Measurements from ENCODE around the gene CD7. TPM values are rescaled to one million over a fixed set of nuclear protein-coding genes. Genes with fewer than 3 reads are reported as not detected.

The CD7 gene
- total RNA-seq, 1 donor from 2014 or later, result 0.46 TPM

DNA sequence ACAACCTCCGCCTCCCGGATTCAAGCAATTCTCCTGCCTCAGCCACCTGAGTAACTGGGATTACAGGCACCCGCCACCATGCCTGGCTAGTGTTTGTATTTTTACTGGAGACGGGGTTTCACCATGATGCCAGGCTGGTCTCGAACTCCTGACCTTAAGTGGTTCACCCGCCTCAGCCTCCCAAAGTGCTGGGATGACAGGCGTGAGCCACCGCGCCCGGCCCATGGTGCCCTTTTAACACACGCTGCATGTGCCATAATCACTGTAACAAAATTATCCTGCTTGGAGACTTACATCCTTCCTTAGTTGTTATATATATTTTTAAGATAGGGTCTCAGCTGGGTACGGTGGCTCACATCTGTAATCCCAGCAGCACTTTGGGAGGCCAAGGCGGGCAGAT lies 5.4 kb downstream of the CD7 start:
- TF ChIP-seq, protein P1, sequence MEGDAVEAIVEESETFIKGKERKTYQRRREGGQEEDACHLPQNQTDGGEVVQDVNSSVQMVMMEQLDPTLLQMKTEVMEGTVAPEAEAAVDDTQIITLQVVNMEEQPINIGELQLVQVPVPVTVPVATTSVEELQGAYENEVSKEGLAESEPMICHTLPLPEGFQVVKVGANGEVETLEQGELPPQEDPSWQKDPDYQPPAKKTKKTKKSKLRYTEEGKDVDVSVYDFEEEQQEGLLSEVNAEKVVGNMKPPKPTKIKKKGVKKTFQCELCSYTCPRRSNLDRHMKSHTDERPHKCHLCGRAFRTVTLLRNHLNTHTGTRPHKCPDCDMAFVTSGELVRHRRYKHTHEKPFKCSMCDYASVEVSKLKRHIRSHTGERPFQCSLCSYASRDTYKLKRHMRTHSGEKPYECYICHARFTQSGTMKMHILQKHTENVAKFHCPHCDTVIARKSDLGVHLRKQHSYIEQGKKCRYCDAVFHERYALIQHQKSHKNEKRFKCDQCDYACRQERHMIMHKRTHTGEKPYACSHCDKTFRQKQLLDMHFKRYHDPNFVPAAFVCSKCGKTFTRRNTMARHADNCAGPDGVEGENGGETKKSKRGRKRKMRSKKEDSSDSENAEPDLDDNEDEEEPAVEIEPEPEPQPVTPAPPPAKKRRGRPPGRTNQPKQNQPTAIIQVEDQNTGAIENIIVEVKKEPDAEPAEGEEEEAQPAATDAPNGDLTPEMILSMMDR (IDR thresholded peaks at IDR 0.05; ENCODE audit: unreplicated experiment), result no peak
- Mint-ChIP-seq H3K27me3 (peaks cover 19% of the 10 kb centered on the region), H3K9me3 (ENCODE audit: low read depth) (no peaks in the 10 kb centered on the region), H3K27ac (no peak overlapping the region), H3K4me3 (ENCODE audit: low read depth) (no peak overlapping the region), H3K4me1 (ENCODE audit: low read depth) (peaks cover 7% of the 10 kb centered on the region), H3K36me3 (ENCODE audit: insufficient read depth) (no peaks in the 10 kb centered on the region)
- no peak for DNase-seq (ENCODE audit: low spot score, unreplicated experiment)

DNA sequence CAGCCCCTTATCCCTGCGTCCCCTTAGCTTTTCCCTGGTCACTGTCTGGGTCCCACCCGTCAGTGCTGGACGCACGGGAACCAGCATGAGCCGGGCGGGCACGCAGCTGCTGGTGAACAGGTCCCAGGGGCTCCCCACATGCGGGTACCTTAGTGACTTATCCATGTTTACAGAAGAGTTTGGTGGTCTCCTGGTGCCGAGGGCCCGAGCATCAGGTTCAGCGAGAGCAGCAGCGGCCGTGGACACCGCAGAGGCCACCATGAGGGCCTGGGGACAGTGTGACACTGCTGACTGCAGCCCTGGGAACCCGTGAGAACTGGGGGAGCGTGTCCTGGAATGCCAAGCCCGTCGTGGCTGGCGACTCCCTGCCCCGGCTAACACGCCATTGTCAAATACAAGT lies 6.5 kb downstream of the CD7 start:
- no peaks in the 10 kb centered on the region for H3K9me3 Mint-ChIP-seq (ENCODE audit: low read depth)
- no peak for DNase-seq (ENCODE audit: low spot score, unreplicated experiment)

DNA sequence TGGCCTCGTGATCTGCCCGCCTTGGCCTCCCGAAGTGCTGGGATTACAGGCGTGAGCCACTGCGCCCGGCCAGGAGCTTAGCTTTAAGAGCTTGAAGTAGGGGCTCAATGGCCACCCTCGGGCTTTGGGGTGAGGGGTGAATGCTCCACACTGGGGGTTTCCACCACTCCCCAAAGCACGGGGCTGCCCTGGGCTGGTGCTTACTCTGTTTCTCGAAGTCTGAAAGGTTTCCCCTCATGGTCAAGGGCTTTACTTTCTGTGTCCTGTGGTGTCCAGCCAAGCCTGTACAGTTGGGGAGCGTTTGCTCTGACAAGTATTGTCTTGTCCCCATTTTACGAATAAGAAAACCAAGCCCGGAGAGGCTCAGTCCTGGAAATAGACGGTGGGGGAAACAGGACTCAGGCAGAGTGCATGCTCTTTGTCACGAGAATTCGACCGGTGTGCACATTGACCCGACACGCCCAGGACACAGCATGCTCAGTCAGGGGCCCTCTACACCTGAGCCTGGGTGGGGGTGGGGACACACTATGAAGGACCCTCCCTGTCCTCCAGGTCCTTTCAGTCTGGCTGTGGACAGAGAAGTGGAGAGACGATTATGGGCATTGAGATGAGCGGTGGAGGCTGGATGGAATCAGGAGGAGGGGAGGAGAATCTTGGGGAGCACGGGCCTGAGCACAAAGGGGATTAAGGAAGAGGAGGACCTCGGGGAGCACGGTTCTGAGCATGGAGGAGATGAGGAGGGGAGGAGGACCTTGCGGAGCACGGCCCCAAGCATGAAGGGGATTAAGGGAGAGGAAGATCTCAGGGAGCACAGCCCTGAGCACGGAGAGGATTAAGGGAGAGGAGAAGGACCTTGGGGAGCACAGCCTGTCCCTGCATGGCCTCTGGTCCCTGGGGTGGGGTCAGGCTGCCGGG lies 7.5 kb downstream of the CD7 start:
- H3K4me3 Mint-ChIP-seq (ENCODE audit: low read depth), result no peak overlapping the region
- DNase-seq (ENCODE audit: low spot score, unreplicated experiment), result no peak
- H3K9me3 Mint-ChIP-seq (ENCODE audit: low read depth), result no peaks in the 10 kb centered on the region
- H3K27ac Mint-ChIP-seq, result peak overlapping the region; percentile 56
- no peaks in the 10 kb centered on the region for H3K36me3 Mint-ChIP-seq (ENCODE audit: insufficient read depth)
- peaks cover 19% of the 10 kb centered on the region for H3K27me3 Mint-ChIP-seq
- peaks cover 4% of the 10 kb centered on the region for H3K4me1 Mint-ChIP-seq (ENCODE audit: low read depth)
- TF ChIP-seq, protein P1 (IDR thresholded peaks at IDR 0.05; ENCODE audit: unreplicated experiment), result no peak

More for the DNA sequence above, 6.5 kb downstream of the CD7 start:
- Mint-ChIP-seq H3K4me3 (ENCODE audit: low read depth) (no peak overlapping the region), H3K27ac (no peak overlapping the region), H3K27me3 (peaks cover 19% of the 10 kb centered on the region), H3K4me1 (ENCODE audit: low read depth) (peaks cover 7% of the 10 kb centered on the region), H3K36me3 (ENCODE audit: insufficient read depth) (no peaks in the 10 kb centered on the region)
- TF ChIP-seq, protein P1 (IDR thresholded peaks at IDR 0.05; ENCODE audit: unreplicated experiment), result no peak

DNA sequence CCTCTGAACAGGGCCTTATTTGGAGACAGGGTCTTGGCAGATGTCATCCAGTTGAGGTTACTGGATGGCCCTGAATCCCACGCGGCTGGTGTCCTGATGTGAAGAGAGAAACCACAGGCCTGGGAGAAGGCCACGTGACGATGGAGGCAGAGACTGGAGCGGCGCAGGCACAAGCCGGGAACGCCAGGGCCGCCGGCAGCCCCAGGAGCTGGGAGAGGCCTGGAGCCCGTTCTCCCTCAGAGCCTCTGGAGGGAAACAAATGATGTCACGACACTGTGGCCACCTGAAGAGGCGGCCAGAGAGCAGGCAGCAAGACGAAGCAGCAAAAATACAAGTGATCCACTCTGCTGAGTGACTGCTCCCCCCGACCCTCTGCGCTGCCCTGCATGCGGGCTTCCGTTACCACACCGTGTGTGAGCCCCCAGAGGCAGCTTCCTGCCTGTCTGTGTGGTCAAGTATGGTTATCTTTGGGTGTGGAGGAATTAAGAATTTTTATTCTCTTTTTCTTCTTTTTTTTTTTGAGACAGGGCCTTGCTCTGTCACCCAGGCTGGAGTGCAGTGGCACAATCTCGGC lies 11.6 kb downstream of the CD7 start:
- H3K27ac Mint-ChIP-seq, result peak overlapping the region; percentile 24
- no peaks in the 10 kb centered on the region for H3K36me3 Mint-ChIP-seq (ENCODE audit: insufficient read depth)
- H3K4me3 Mint-ChIP-seq (ENCODE audit: low read depth), result no peak overlapping the region

More for the DNA sequence above, 11.6 kb downstream of the CD7 start:
- DNase-seq (ENCODE audit: low spot score, unreplicated experiment), result no peak
- peaks cover 16% of the 10 kb centered on the region for H3K27me3 Mint-ChIP-seq
- no peaks in the 10 kb centered on the region for H3K9me3 Mint-ChIP-seq (ENCODE audit: low read depth)
- H3K4me1 Mint-ChIP-seq (ENCODE audit: low read depth), result peaks cover 12% of the 10 kb centered on the region
- TF ChIP-seq, protein P1 (IDR thresholded peaks at IDR 0.05; ENCODE audit: unreplicated experiment), result no peak

Data from progenitor cell of endocrine pancreas (in vitro differentiated cells).